ENCODE measurements around the gene KRT4. TPM values are rescaled to one million over a fixed set of nuclear protein-coding genes. Genes with fewer than 3 reads are reported as not detected.

KRT4 gene
- total and polyA plus RNA-seq, 2 experiments from 2014 or later = 0.22 TPM; not detected in 1

DNA sequence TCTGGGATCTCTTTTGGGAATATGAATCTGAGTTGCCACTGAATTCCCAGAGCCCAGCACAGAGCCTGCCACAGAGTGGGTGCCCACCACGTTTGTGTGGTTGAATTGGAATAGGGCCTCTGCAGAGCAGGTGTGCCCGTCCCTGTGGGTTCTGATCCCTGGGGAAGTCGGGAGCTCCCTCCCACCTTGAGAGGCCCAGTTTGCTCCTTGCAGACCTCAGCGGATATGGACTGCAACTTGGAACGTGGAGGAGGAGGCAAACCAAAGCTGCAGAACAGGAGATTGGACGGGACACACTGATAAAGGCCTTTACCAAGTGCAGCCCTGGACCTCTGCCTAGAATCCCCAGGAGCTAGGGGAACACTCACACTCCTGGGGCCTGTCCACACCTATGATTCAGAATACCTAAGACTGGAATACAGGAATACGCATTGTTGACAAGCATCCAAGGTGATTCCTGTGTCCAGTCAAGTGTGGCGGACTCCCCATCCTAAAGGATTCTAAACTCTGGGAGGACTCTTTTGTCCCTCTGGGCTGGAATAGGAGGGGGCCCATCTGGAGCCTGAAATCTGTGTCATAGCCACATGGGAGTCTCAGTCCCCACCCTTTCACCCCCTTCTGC, 39.2 kb downstream of the KRT4 start:
- Histone ChIP-seq H2AFZ (no peak overlapping the region), H3K9me3 (ENCODE audit: low read depth) (no peaks in the 10 kb centered on the region), H3F3A (ENCODE audit: insufficient read depth) (no peaks in the 10 kb centered on the region), H3K9me2 (ENCODE audit: insufficient read depth) (no peaks in the 10 kb centered on the region), H3K9ac (no peak overlapping the region), H4K20me1 (ENCODE audit: insufficient read depth) (no peaks in the 10 kb centered on the region), H3K27me3 (replicated peaks; ENCODE audit: insufficient read depth) (peaks cover 75% of the 10 kb centered on the region), H3K4me2 (ENCODE audit: unreplicated experiment) (no peak overlapping the region), H3K36me3 (ENCODE audit: low read depth) (no peaks in the 10 kb centered on the region), H3K79me2 (ENCODE audit: insufficient read depth) (no peaks in the 10 kb centered on the region), H3K4me3 (no peak overlapping the region), H3K4me1 (ENCODE audit: insufficient read depth) (no peaks in the 10 kb centered on the region), H3K27ac (no peak overlapping the region)
- in situ Hi-C loops (cut with MboI) = no loop called here
- no peak for DNase-seq
- WGBS, 2 experiments (ENCODE audit: low coverage in 1 of 2, low lambda C conversion rate in 2 of 2, missing lambda C conversion rate in 2 of 2) = 55 to 57% methylated on average over 8 of the region's 8 CpGs
- TF ChIP-seq EZH2phosphoT487 (IDR thresholded peaks at IDR 0.05; ENCODE audit: insufficient read depth, low read depth) (no peak), EZH2 (IDR thresholded peaks at IDR 0.05; ENCODE audit: insufficient read depth, poor library complexity, severe bottlenecking) (no peak)

DNA sequence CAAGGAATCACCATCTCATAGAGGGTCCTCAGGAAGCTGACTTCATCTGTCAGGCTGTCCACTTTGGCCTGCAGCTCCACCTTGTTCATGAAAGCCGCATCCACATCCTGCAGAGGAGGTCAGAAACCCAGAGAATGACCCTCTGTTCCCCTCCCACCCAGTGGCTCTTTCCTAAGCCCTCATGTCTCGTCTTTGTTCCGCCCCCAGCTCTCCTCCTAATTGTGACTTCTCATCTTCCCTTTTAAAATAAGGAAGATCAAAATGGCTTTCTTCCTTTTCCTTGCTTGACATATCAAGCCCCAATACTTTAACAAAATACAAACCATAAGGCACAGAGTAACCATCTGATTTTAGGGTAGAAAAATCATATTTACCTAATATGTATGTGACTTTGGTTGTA, 41.1 kb downstream of the KRT4 start:
- Histone ChIP-seq H3K9me3 (ENCODE audit: low read depth) (no peaks in the 10 kb centered on the region), H3F3A (ENCODE audit: insufficient read depth) (no peaks in the 10 kb centered on the region)
- 46 to 55% methylated on average over 3 of the region's 3 CpGs for WGBS, 2 experiments (ENCODE audit: low coverage in 1 of 2, low lambda C conversion rate in 2 of 2, missing lambda C conversion rate in 2 of 2)

DNA sequence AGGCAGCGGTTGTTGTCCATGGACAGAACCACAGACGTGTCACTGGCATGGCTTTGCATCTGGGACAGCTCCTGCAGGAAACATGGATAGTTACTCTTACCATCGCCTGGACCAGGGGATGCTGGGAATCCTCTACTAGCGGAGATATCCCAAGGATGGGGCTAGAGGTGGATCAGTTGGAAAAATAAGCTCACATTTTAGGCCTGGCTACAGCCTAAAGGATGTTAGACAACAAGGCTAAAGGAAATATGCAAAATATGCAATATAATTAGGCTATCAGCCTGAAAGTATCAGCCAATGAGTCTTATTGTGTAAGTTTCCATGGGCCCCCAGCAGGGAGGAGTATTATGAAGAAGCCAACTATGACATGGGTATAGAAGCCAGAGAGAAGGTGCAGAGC, 41.7 kb downstream of the KRT4 start:
- no peaks in the 10 kb centered on the region for H3F3A ChIP-seq (ENCODE audit: insufficient read depth)
- no peak overlapping the region for H3K9ac ChIP-seq
- no peaks in the 10 kb centered on the region for H4K20me1 ChIP-seq (ENCODE audit: insufficient read depth)
- no peaks in the 10 kb centered on the region for H3K9me2 ChIP-seq (ENCODE audit: insufficient read depth)
- no peak overlapping the region for H3K4me3 ChIP-seq
- in situ Hi-C loops (cut with MboI) = no loop called here
- no peak overlapping the region for H2AFZ ChIP-seq
- no peaks in the 10 kb centered on the region for H3K4me1 ChIP-seq (ENCODE audit: insufficient read depth)
- H3K36me3 ChIP-seq (ENCODE audit: low read depth) = no peaks in the 10 kb centered on the region
- H3K9me3 ChIP-seq (ENCODE audit: low read depth) = no peaks in the 10 kb centered on the region
- H3K27ac ChIP-seq = no peak overlapping the region
- no peak overlapping the region for H3K4me2 ChIP-seq (ENCODE audit: unreplicated experiment)
- TF ChIP-seq EZH2 (IDR thresholded peaks at IDR 0.05; ENCODE audit: insufficient read depth, poor library complexity, severe bottlenecking) (no peak), EZH2phosphoT487 (IDR thresholded peaks at IDR 0.05; ENCODE audit: insufficient read depth, low read depth) (no peak)
- no peaks in the 10 kb centered on the region for H3K79me2 ChIP-seq (ENCODE audit: insufficient read depth)
- DNase-seq = no peak
- 53 to 54% methylated on average over 4 of the region's 4 CpGs for WGBS, 2 experiments (ENCODE audit: low coverage in 1 of 2, low lambda C conversion rate in 2 of 2, missing lambda C conversion rate in 2 of 2)
- H3K27me3 ChIP-seq (replicated peaks; ENCODE audit: insufficient read depth) = peaks cover 59% of the 10 kb centered on the region

More for the DNA sequence above, 41.1 kb downstream of the KRT4 start:
- Histone ChIP-seq H3K79me2 (ENCODE audit: insufficient read depth) (no peaks in the 10 kb centered on the region), H2AFZ (no peak overlapping the region), H3K4me2 (ENCODE audit: unreplicated experiment) (no peak overlapping the region), H3K27ac (no peak overlapping the region), H3K9ac (no peak overlapping the region), H3K27me3 (replicated peaks; ENCODE audit: insufficient read depth) (peaks cover 60% of the 10 kb centered on the region), H4K20me1 (ENCODE audit: insufficient read depth) (no peaks in the 10 kb centered on the region), H3K9me2 (ENCODE audit: insufficient read depth) (no peaks in the 10 kb centered on the region), H3K36me3 (ENCODE audit: low read depth) (no peaks in the 10 kb centered on the region), H3K4me1 (ENCODE audit: insufficient read depth) (no peaks in the 10 kb centered on the region), H3K4me3 (no peak overlapping the region)
- DNase-seq = no peak
- no peak for TF ChIP-seq EZH2 (IDR thresholded peaks at IDR 0.05; ENCODE audit: insufficient read depth, poor library complexity, severe bottlenecking)
- TF ChIP-seq EZH2phosphoT487 (IDR thresholded peaks at IDR 0.05; ENCODE audit: insufficient read depth, low read depth) = no peak
- in situ Hi-C loops (cut with MboI) = no loop called here

DNA sequence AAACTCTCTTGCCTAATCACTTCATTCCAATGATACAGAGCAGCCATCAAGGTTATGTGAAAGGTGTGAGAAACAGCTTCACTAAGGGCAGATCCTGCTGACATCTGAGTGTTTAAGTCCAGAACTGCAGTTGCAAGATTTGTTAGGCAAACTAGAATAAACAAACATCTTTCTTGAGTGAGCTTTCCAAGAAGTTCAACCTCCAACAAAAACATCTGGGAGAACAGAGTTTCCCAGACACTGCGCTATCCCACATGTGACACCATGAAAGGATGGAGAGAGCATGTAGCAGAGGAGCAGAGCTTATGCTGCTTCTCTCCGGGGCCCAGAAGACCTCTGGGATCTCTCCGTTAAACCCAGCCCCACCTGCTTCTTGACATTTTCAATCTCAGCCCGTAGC, 42.4 kb downstream of the KRT4 start:
- Histone ChIP-seq H3K36me3 (ENCODE audit: low read depth) (no peaks in the 10 kb centered on the region), H3K27ac (no peak overlapping the region), H3K9me2 (ENCODE audit: insufficient read depth) (no peaks in the 10 kb centered on the region), H3K4me1 (ENCODE audit: insufficient read depth) (no peaks in the 10 kb centered on the region), H3K4me3 (no peak overlapping the region), H4K20me1 (ENCODE audit: insufficient read depth) (no peaks in the 10 kb centered on the region), H2AFZ (no peak overlapping the region), H3F3A (ENCODE audit: insufficient read depth) (no peaks in the 10 kb centered on the region), H3K4me2 (ENCODE audit: unreplicated experiment) (no peak overlapping the region), H3K27me3 (replicated peaks; ENCODE audit: insufficient read depth) (peaks cover 61% of the 10 kb centered on the region), H3K9ac (no peak overlapping the region), H3K9me3 (ENCODE audit: low read depth) (no peaks in the 10 kb centered on the region), H3K79me2 (ENCODE audit: insufficient read depth) (no peaks in the 10 kb centered on the region)
- TF ChIP-seq EZH2 (IDR thresholded peaks at IDR 0.05; ENCODE audit: insufficient read depth, poor library complexity, severe bottlenecking) = no peak
- no peak for TF ChIP-seq EZH2phosphoT487 (IDR thresholded peaks at IDR 0.05; ENCODE audit: insufficient read depth, low read depth)
- in situ Hi-C loops (cut with MboI) = no loop called here
- WGBS, 2 experiments (ENCODE audit: low coverage in 1 of 2, low lambda C conversion rate in 2 of 2, missing lambda C conversion rate in 2 of 2) = 16 to 21% methylated on average over 4 of the region's 4 CpGs
- no peak for DNase-seq

All from GM23248 (cell line).